ENCODE data around the gene NDUFB8. TPM values are rescaled to one million over a fixed set of nuclear protein-coding genes. Genes with fewer than 3 reads are reported as not detected.

NDUFB8 gene
- total RNA-seq, 2 donors from 2014 or later: 162 to 192 TPM

DNA sequence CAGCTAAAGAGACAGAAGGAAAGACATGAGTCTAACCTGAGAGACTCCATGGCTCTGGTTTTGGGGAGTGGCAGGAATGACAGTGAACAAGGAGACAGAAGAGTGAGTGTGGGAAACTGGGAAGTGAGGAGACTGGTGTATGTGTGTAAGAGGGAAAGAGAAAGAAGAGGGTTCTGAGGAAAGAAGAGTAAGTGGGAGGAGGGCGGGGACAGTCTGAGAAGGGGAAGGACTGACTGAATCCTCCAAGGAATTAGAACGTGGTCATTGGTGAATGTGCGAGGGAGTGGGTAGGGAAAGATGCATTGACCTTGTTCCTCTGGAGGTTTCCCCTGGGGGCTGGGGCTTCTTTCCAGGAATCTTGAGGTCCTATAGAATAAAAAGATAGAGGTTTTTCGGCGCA, 40.3 kb downstream of the NDUFB8 start:
- Histone ChIP-seq H3K9me3 (ENCODE audit: control insufficient read depth, low read length) (no peaks in the 10 kb centered on the region), H3K4me1 (ENCODE audit: control insufficient read depth, insufficient read depth, low read length) (peaks cover 16% of the 10 kb centered on the region), H3K27me3 (ENCODE audit: control insufficient read depth, insufficient read depth, low read length, poor library complexity, severe bottlenecking) (peaks cover 97% of the 10 kb centered on the region), H3K9ac (ENCODE audit: extremely low read depth, low read length, poor library complexity, severe bottlenecking) (no peak overlapping the region), H3K36me3 (ENCODE audit: control insufficient read depth, insufficient read depth, low read length) (no peaks in the 10 kb centered on the region), H3K4me3 (ENCODE audit: low read length) (no peak overlapping the region), H3K27ac (ENCODE audit: low read depth, low read length) (no peak overlapping the region)
- DNase-seq: no peak
- WGBS, 2 experiments (ENCODE audit: insufficient coverage in 1 of 2, insufficient read length in 1 of 2): 84 to 88% methylated on average over 3 to 5 of the region's 5 CpGs
- no peak overlapping the region for H3K4me3 Mint-ChIP-seq
- H3K4me1 Mint-ChIP-seq: peaks cover 25% of the 10 kb centered on the region
- no peaks in the 10 kb centered on the region for H3K9me3 Mint-ChIP-seq
- no peak overlapping the region for H3K27ac Mint-ChIP-seq
- TF ChIP-seq CTCF (conservative IDR thresholded peaks at IDR 0.05): no peak
- H3K36me3 Mint-ChIP-seq (ENCODE audit: low read depth): peaks cover 32% of the 10 kb centered on the region
- H3K27me3 Mint-ChIP-seq (ENCODE audit: insufficient read depth): peaks cover 99% of the 10 kb centered on the region

- H3K4me3 ChIP-seq (ENCODE audit: low read length): no peak overlapping the region
- H3K27ac Mint-ChIP-seq: no peak overlapping the region
- no peaks in the 10 kb centered on the region for H3K36me3 ChIP-seq (ENCODE audit: control insufficient read depth, insufficient read depth, low read length)
- H3K27me3 Mint-ChIP-seq (ENCODE audit: insufficient read depth): peaks cover 99% of the 10 kb centered on the region
- no peaks in the 10 kb centered on the region for H3K9me3 ChIP-seq (ENCODE audit: control insufficient read depth, low read length)
- no peak for TF ChIP-seq CTCF (conservative IDR thresholded peaks at IDR 0.05)
- H3K9me3 Mint-ChIP-seq: no peaks in the 10 kb centered on the region
- no peak overlapping the region for H3K9ac ChIP-seq (ENCODE audit: extremely low read depth, low read length, poor library complexity, severe bottlenecking)
- H3K4me1 Mint-ChIP-seq: peaks cover 37% of the 10 kb centered on the region
- DNase-seq: no peak
- peaks cover 20% of the 10 kb centered on the region for H3K4me1 ChIP-seq (ENCODE audit: control insufficient read depth, insufficient read depth, low read length)
- 94 to 96% methylated on average over 4 to 6 of the region's 6 CpGs for WGBS, 2 experiments (ENCODE audit: insufficient coverage in 1 of 2, insufficient read length in 1 of 2)
- H3K36me3 Mint-ChIP-seq (ENCODE audit: low read depth): peaks cover 23% of the 10 kb centered on the region
- H3K27ac ChIP-seq (ENCODE audit: low read depth, low read length): no peak overlapping the region
- peaks cover 97% of the 10 kb centered on the region for H3K27me3 ChIP-seq (ENCODE audit: control insufficient read depth, insufficient read depth, low read length, poor library complexity, severe bottlenecking)
- H3K4me3 Mint-ChIP-seq: no peak overlapping the region
Observed at GRCh38 chr10:100487529-100487928, 42.1 kb downstream of the NDUFB8 start.

DNA sequence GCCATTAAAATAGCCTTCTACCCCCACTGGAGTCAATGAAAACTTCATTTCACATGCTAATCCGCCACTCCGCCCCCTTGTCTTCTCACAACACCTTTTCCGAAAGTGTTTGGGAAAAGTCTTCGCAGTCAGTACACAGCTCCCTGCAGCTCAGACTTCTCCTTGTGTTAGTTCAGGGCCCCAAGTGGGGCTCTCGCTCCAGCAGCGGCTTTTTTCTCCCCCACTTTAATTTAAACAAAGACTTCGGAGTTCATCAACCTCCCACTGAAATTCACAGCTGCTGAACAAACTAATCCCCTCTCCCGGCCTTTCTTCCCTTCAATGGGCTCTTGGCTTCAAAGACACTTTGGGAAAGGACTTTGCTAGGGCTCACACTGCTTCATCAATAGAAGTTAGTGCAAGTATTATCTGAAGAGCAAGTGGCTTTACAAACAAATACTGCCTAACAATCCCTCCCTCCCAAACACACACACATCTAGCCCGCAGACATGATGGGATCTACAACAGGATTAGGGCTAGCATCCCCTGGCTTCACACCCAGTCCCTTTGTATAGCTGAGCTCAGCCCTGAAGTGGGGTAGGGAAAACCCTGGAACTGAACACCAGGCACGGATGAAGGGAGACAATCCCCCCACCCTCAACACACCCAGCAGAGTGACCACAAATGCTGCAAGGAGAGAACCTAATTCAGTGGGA, 43.7 kb downstream of the NDUFB8 start:
- WGBS, 2 experiments (ENCODE audit: insufficient coverage in 1 of 2, insufficient read length in 1 of 2): 1 to 3% methylated on average over 6 to 10 of the region's 10 CpGs
- Histone ChIP-seq H3K4me3 (ENCODE audit: low read length) (no peak overlapping the region), H3K4me1 (ENCODE audit: control insufficient read depth, insufficient read depth, low read length) (peaks cover 28% of the 10 kb centered on the region), H3K27ac (ENCODE audit: low read depth, low read length) (peak overlapping the region; percentile 62), H3K36me3 (ENCODE audit: control insufficient read depth, insufficient read depth, low read length) (no peaks in the 10 kb centered on the region), H3K9me3 (ENCODE audit: control insufficient read depth, low read length) (no peaks in the 10 kb centered on the region), H3K27me3 (ENCODE audit: control insufficient read depth, insufficient read depth, low read length, poor library complexity, severe bottlenecking) (peaks cover 97% of the 10 kb centered on the region), H3K9ac (ENCODE audit: extremely low read depth, low read length, poor library complexity, severe bottlenecking) (no peak overlapping the region)
- Mint-ChIP-seq H3K27me3 (ENCODE audit: insufficient read depth) (peaks cover 99% of the 10 kb centered on the region), H3K9me3 (no peaks in the 10 kb centered on the region), H3K36me3 (ENCODE audit: low read depth) (peaks cover 17% of the 10 kb centered on the region), H3K4me1 (peaks cover 40% of the 10 kb centered on the region), H3K27ac (peak overlapping the region; percentile 58), H3K4me3 (peak overlapping the region; percentile 16)
- no peak for TF ChIP-seq CTCF (conservative IDR thresholded peaks at IDR 0.05)
- DNase-seq: peak; percentile 90

Data from endodermal cell (in vitro differentiated cells).